Measurements from ENCODE around the gene SUSD1. TPM values are rescaled to one million over a fixed set of nuclear protein-coding genes. Genes with fewer than 3 reads are reported as not detected.

SUSD1 gene
- polyA plus RNA-seq, 1 donor (not counting 4 experiments of a cell fraction or from before 2014, with no cell fraction given) = 3.6 TPM

DNA sequence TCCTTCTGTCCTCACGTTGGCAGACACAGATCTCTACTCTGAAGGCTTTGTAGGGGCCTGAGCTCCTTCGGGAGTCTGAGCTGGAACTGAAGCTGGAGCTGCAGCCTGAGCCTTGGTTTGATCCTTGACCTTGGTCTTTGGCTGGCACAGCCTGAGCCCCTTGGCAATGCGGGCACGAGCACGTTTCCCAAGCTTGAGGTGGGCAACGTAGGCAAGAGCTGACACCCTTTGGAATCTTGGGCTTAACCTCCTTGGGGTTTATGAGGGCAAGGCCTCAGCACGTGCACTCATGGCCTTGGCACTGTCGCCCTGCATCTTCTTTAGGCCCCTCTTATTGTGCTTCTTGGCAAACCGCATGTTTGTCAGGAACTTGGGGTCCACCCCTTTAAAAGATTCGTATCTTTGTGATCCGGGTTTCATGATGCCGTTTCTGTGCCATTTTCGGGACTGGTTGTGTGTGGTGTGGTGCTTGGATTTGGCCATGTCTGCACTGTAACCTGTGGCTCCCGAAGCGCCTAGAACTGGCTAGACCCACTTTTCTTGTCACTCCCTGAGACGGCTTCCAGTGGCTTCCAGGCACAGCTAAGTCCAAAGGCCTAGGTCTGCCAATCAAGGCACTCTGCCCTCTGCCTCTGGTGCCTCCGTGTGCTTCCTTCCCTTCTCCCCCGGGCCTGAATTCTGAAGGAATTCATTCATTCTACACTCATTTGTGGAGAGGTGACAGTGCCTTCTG lies 1.4 kb downstream of the SUSD1 start:
- DNase-seq (ENCODE audit: low read depth, low spot score) = no peak
- Histone ChIP-seq H3K4me3 (ENCODE audit: control insufficient read depth in 2 of 3, extremely low read depth in 1 of 3, insufficient read depth in 2 of 3, low read depth in 1 of 3, low read length in 3 of 3) (peak overlapping the region in 1 of 3 experiments; percentile 45), H3K4me2 (ENCODE audit: control insufficient read depth, extremely low read depth, insufficient read depth, low read depth, low read length) (peak overlapping the region; percentile 72), H3K9me3 (ENCODE audit: control insufficient read depth, low read depth, low read length) (no peaks in the 10 kb centered on the region), H3K4me1 (ENCODE audit: control insufficient read depth, extremely low read depth, insufficient read depth, low read length) (peaks cover 27% of the 10 kb centered on the region), H3K27ac (ENCODE audit: control insufficient read depth, insufficient read depth, low read length) (no peak overlapping the region), H4K20me1 (ENCODE audit: control insufficient read depth, extremely low read depth, insufficient read depth, low read length) (no peaks in the 10 kb centered on the region), H3K36me3 (ENCODE audit: control insufficient read depth in 2 of 2, extremely low read depth in 1 of 2, insufficient read depth in 2 of 2, low read length in 2 of 2) (no peaks in the 10 kb centered on the region), H3K79me2 (ENCODE audit: control insufficient read depth, insufficient read depth, low read length) (no peaks in the 10 kb centered on the region), H3K27me3 (ENCODE audit: control insufficient read depth, extremely low read depth, insufficient read depth, low read length) (no peaks in the 10 kb centered on the region), H2AFZ (ENCODE audit: control insufficient read depth, low read length) (no peak overlapping the region), H3K9me1 (ENCODE audit: control insufficient read depth, extremely low read depth, insufficient read depth, low read length) (no peaks in the 10 kb centered on the region), H3K9ac (ENCODE audit: control insufficient read depth, extremely low read depth, insufficient read depth, low read length) (no peak overlapping the region)
- TF ChIP-seq CTCF (optimal IDR thresholded peaks at IDR 0.05 in 1 of 3, IDR thresholded peaks at IDR 0.05 in 1 of 3, conservative IDR thresholded peaks at IDR 0.05 in 1 of 3; ENCODE audit: extremely low read depth in 1 of 3, insufficient read depth in 2 of 3, low read length in 3 of 3) (no peak), EZH2 (IDR thresholded peaks at IDR 0.05; ENCODE audit: low read length) (no peak)
- dilution Hi-C loops (cut with MboI; ENCODE audit: extremely low pct_ligation_motif_present, low sequenced_read_pairs) = no loop called here
- no peak for FAIRE-seq

DNA sequence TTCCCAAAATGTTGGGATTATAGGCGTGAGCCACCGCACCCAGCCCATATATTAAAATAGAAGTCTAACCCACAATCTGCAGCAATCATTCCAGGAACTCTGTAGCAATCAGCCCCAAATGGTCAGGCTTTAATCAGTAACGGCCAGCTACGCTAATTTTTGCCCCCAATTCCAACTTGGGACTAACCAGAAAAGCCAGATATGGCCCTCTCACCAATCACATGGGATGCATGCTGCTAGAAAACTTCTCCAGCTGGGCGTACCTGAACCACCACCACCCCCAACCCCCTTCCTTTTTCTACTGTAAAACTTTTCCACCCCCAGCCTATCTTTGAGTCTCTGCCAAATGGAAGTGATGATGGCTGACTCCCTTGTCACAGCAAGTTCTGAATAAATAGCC lies 4.1 kb downstream of the SUSD1 start:
- dilution Hi-C loops (cut with MboI; ENCODE audit: extremely low pct_ligation_motif_present, low sequenced_read_pairs) = no loop called here
- Histone ChIP-seq H4K20me1 (ENCODE audit: control insufficient read depth, extremely low read depth, insufficient read depth, low read length) (no peaks in the 10 kb centered on the region), H3K9ac (ENCODE audit: control insufficient read depth, extremely low read depth, insufficient read depth, low read length) (no peak overlapping the region), H3K79me2 (ENCODE audit: control insufficient read depth, insufficient read depth, low read length) (no peaks in the 10 kb centered on the region), H3K27ac (ENCODE audit: control insufficient read depth, insufficient read depth, low read length) (no peak overlapping the region), H3K9me1 (ENCODE audit: control insufficient read depth, extremely low read depth, insufficient read depth, low read length) (no peaks in the 10 kb centered on the region), H3K4me2 (ENCODE audit: control insufficient read depth, extremely low read depth, insufficient read depth, low read depth, low read length) (no peak overlapping the region), H2AFZ (ENCODE audit: control insufficient read depth, low read length) (no peak overlapping the region), H3K4me1 (ENCODE audit: control insufficient read depth, extremely low read depth, insufficient read depth, low read length) (peaks cover 40% of the 10 kb centered on the region), H3K36me3 (ENCODE audit: control insufficient read depth in 2 of 2, extremely low read depth in 1 of 2, insufficient read depth in 2 of 2, low read length in 2 of 2) (no peaks in the 10 kb centered on the region), H3K27me3 (ENCODE audit: control insufficient read depth, extremely low read depth, insufficient read depth, low read length) (no peaks in the 10 kb centered on the region), H3K4me3 (ENCODE audit: control insufficient read depth in 2 of 3, extremely low read depth in 1 of 3, insufficient read depth in 2 of 3, low read depth in 1 of 3, low read length in 3 of 3) (no peak overlapping the region), H3K9me3 (ENCODE audit: control insufficient read depth, low read depth, low read length) (no peaks in the 10 kb centered on the region)
- FAIRE-seq (no peak), DNase-seq (ENCODE audit: low read depth, low spot score) (no peak)
- no peak for TF ChIP-seq CTCF (optimal IDR thresholded peaks at IDR 0.05 in 1 of 3, IDR thresholded peaks at IDR 0.05 in 1 of 3, conservative IDR thresholded peaks at IDR 0.05 in 1 of 3; ENCODE audit: extremely low read depth in 1 of 3, insufficient read depth in 2 of 3, low read length in 3 of 3)
- no peak for TF ChIP-seq EZH2 (IDR thresholded peaks at IDR 0.05; ENCODE audit: low read length)

Measured in keratinocyte (primary cell).